HepG2 (cell line): ENCODE data around the gene DCTN4. TPM values are rescaled to one million over a fixed set of nuclear protein-coding genes. Genes with fewer than 3 reads are reported as not detected.

Experiments
- ATF1 ChIP-seq: IDR thresholded peaks from 2 replicates; pipeline ENCODE4 v1.6.1; 2016; ENCODE audit warnings: mild to moderate bottlenecking, control low read depth
- ATF4 ChIP-seq, 2 experiments: fragments of 450-650 bp in 1 of 2; sonication (generic) in 1 of 2; formaldehyde crosslinking; IDR thresholded peaks; 2 replicates each; pipeline versions ENCODE4 v1.5.0 to v1.8.0; 2020 to 2022; ENCODE audit warnings: mild to moderate bottlenecking in 1 of 2, missing genetic modification reagents in 1 of 2
- ELF3 ChIP-seq: IDR thresholded peaks from 2 replicates; pipeline ENCODE4 v1.6.1; 2016; ENCODE audit warnings: missing genetic modification reagents, missing compliant biosample characterization
- FLYWCH1 ChIP-seq: sonication (generic); formaldehyde crosslinking; IDR thresholded peaks from 2 replicates; pipeline ENCODE4 v1.8.1; 2023; ENCODE audit warnings: mild to moderate bottlenecking, missing genetic modification reagents
- HDAC2 ChIP-seq: sonication (generic); formaldehyde crosslinking; IDR thresholded peaks from 2 replicates; pipeline ENCODE4 v1.4.0; 2020; ENCODE audit warnings: missing genetic modification reagents
- IKZF5 ChIP-seq: IDR thresholded peaks from 2 replicates; pipeline ENCODE4 v1.6.1; 2018; ENCODE audit warnings: missing genetic modification reagents, mild to moderate bottlenecking, missing compliant biosample characterization
- IRX3 ChIP-seq: sonication (generic); formaldehyde crosslinking; IDR thresholded peaks from 2 replicates; pipeline ENCODE4 v1.8.1; 2023; ENCODE audit warnings: mild to moderate bottlenecking, low read depth, missing genetic modification reagents, borderline replicate concordance
- KDM4B ChIP-seq: sonication (generic); formaldehyde crosslinking; IDR thresholded peaks from 2 replicates; pipeline ENCODE4 v1.4.0; 2020; ENCODE audit warnings: missing genetic modification reagents
- KDM6A ChIP-seq: IDR thresholded peaks from 2 replicates; pipeline ENCODE4 v1.6.1; 2016; ENCODE audit warnings: low read depth
- KLF11 ChIP-seq: IDR thresholded peaks from 2 replicates; pipeline ENCODE4 v1.6.1; 2016; ENCODE audit warnings: missing compliant biosample characterization
- NONO ChIP-seq, 2 experiments: fragments of 450-650 bp in 1 of 2; sonication (generic) in 1 of 2; formaldehyde crosslinking in 1 of 2; IDR thresholded peaks in 1 of 2; conservative IDR thresholded peaks in 1 of 2; 2 replicates each; pipeline versions ENCODE4 v1.6.1 to v1.8.0; 2017 to 2022; ENCODE audit warnings: mild to moderate bottlenecking in 1 of 2, missing genetic modification reagents in 1 of 2, moderate library complexity in 1 of 2
- PHF21A ChIP-seq: sonication (generic); formaldehyde crosslinking; IDR thresholded peaks from 2 replicates; pipeline ENCODE4 v1.5.0; 2020; ENCODE audit warnings: mild to moderate bottlenecking, missing genetic modification reagents
- RARG ChIP-seq: sonication (generic); formaldehyde crosslinking; IDR thresholded peaks from 2 replicates; pipeline ENCODE4 v1.4.0; 2020; ENCODE audit warnings: low read depth, mild to moderate bottlenecking, missing genetic modification reagents
- RXRB ChIP-seq: IDR thresholded peaks from 2 replicates; pipeline ENCODE4 v1.6.1; 2016; ENCODE audit warnings: borderline replicate concordance, missing genetic modification reagents, missing compliant biosample characterization
- SRF ChIP-seq: IDR thresholded peaks from 2 replicates; pipeline ENCODE4 v1.6.1; 2011; ENCODE audit warnings: mild to moderate bottlenecking, low read depth, low read length, moderate library complexity
- SRSF1 ChIP-seq: fragments of 200-400 bp; formaldehyde crosslinking; optimal IDR thresholded peaks from 2 replicates; pipeline ENCODE3; 2017; ENCODE audit warnings: mild to moderate bottlenecking, low read depth, low read length, moderate library complexity
- TEAD2 ChIP-seq: sonication (generic); formaldehyde crosslinking; IDR thresholded peaks from 2 replicates; pipeline ENCODE4 v1.9.0; 2021; ENCODE audit warnings: missing genetic modification reagents
- U2AF1 ChIP-seq: fragments of 200-400 bp; formaldehyde crosslinking; optimal IDR thresholded peaks from 2 replicates; pipeline ENCODE3; 2017; ENCODE audit warnings: mild to moderate bottlenecking, low read depth, low read length
- ZBTB21 ChIP-seq: sonication (generic); formaldehyde crosslinking; IDR thresholded peaks from 2 replicates; pipeline ENCODE4 v1.4.0; 2020; ENCODE audit warnings: missing genetic modification reagents
- ZNF276 ChIP-seq: sonication (generic); formaldehyde crosslinking; IDR thresholded peaks from 2 replicates; pipeline ENCODE4 v1.4.0; 2020; ENCODE audit warnings: mild to moderate bottlenecking, low read depth, missing genetic modification reagents
- ZNF430 ChIP-seq: sonication (generic); formaldehyde crosslinking; IDR thresholded peaks from 2 replicates; pipeline ENCODE4 v1.9.0; 2021; ENCODE audit warnings: mild to moderate bottlenecking, missing genetic modification reagents
- ZNF501 ChIP-seq: sonication (generic); formaldehyde crosslinking; IDR thresholded peaks from 2 replicates; pipeline ENCODE4 v1.5.1; 2020; ENCODE audit warnings: mild to moderate bottlenecking, moderate library complexity, missing genetic modification reagents
- ZNF557 ChIP-seq: sonication (generic); formaldehyde crosslinking; IDR thresholded peaks from 2 replicates; pipeline ENCODE4 v1.4.0; 2020; ENCODE audit warnings: missing genetic modification reagents
- ZNF75D ChIP-seq: sonication (generic); formaldehyde crosslinking; IDR thresholded peaks from 2 replicates; pipeline ENCODE4 v1.8.1; 2023; ENCODE audit warnings: missing genetic modification reagents, mild to moderate bottlenecking, borderline replicate concordance
- ZNF768 ChIP-seq: sonication (generic); formaldehyde crosslinking; IDR thresholded peaks from 2 replicates; pipeline ENCODE4 v1.4.0; 2020; ENCODE audit warnings: missing genetic modification reagents
- ZNF788 ChIP-seq: sonication (generic); formaldehyde crosslinking; IDR thresholded peaks from 2 replicates; pipeline ENCODE4 v1.5.0; 2020; ENCODE audit warnings: mild to moderate bottlenecking, missing genetic modification reagents, borderline replicate concordance
- polyA plus RNA-seq, 8 experiments: library from polyadenylated mRNA; depleted of rRNA in 3 of 8; stranded (reverse) in 7 of 8; unstranded in 1 of 8; fragments of >200 nt; fragmentation: Illumina TruSeq in 4 of 8; extraction: Trizol in 4 of 8; gene quantifications; 2 replicates each; pipeline versions ENCODE4 v1.2.1 to v1.2.3, GENCODE V29; 2011 to 2016; ENCODE audit warnings: low read depth in 4 of 8, missing spikeins in 1 of 8, mixed read lengths in 1 of 8; ENCODE audit not compliant: insufficient read depth in 1 of 8
- total RNA-seq, 5 experiments: library from RNA; depleted of rRNA; stranded (reverse); fragments of >200 nt; fragmentation: Illumina TruSeq; extraction: Trizol; gene quantifications; 2 replicates each; pipeline ENCODE4 v1.2.3, GENCODE V29; 2016; ENCODE audit warnings: low read depth in 1 of 5

DCTN4 gene
- total and polyA plus RNA-seq, 2 of the 13 experiments (the other 11 are each of a cell fraction or from before 2014, with no cell fraction given): 24.1 to 26.9 TPM

GRCh38 chr5:150781706-150782614 lies 23.1 kb upstream of the DCTN4 start (continued):
- TF ChIP-seq ATF4 (CRISPR knock-in tag; IDR thresholded peaks at IDR 0.05): no peak
- 0 out of 2 replicates have a peak, but pooled peaks have one; percentile 33 for TF ChIP-seq IKZF5 (CRISPR knock-in tag)
- peak; percentile 24; the same call in 1 of the 2 replicates for TF ChIP-seq HDAC2
- TF ChIP-seq IRX3 (CRISPR knock-in tag): no peak
- TF ChIP-seq U2AF1: no peak
- TF ChIP-seq ZNF501 (CRISPR knock-in tag): peak; percentile 77
- no peak for TF ChIP-seq SRSF1
- no peak for TF ChIP-seq ZNF557 (CRISPR knock-in tag)
- TF ChIP-seq TEAD2 (CRISPR knock-in tag): no peak
- TF ChIP-seq ELF3: 0 out of 2 replicates have a peak, but pooled peaks have one; percentile 16
- TF ChIP-seq ZNF788 (CRISPR knock-in tag): no peak; the same call in 1 of the 2 replicates
- TF ChIP-seq KLF11: no peak
- TF ChIP-seq ATF1: peak; percentile 45
- TF ChIP-seq ZNF276 (CRISPR knock-in tag): no peak
- TF ChIP-seq SRF: no peak
- TF ChIP-seq PHF21A: peak; percentile 88
- TF ChIP-seq RARG (CRISPR knock-in tag): no peak
- no peak for TF ChIP-seq NONO (IDR thresholded peaks at IDR 0.05)
- TF ChIP-seq NONO (CRISPR knock-in tag; conservative IDR thresholded peaks at IDR 0.05): 0 out of 2 replicates have a peak, but pooled peaks have one; percentile 37
- no peak for TF ChIP-seq KDM4B (CRISPR knock-in tag)
- TF ChIP-seq ZNF430 (CRISPR knock-in tag): 0 out of 2 replicates have a peak, but pooled peaks have one; percentile 57
- TF ChIP-seq KDM6A (CRISPR knock-in tag): 0 out of 2 replicates have a peak, but pooled peaks have one; percentile 46
- TF ChIP-seq ZNF75D (CRISPR knock-in tag): no peak
- peak; percentile 51; the same call in 1 of the 2 replicates for TF ChIP-seq RXRB
- no peak for TF ChIP-seq FLYWCH1 (CRISPR knock-in tag)
- no peak for TF ChIP-seq ZBTB21 (CRISPR knock-in tag)
- TF ChIP-seq ZNF768 (CRISPR knock-in tag): peak; percentile 39; the same call in 1 of the 2 replicates
